NCI-H510A (cell line): Measurements from ENCODE around the gene ADGRA1.

ENCODE experiments used
- DNase-seq: peaks from one replicate; lab custom pipeline; 2025; lab: John Stamatoyannopoulos, UW

ADGRA1 gene

GRCh38 chr10:133180192-133180964 lies 92.7 kb downstream of the ADGRA1 start:
- DNase-seq, result no peak

GRCh38 chr10:133180965-133181639 lies 93.4 kb downstream of the ADGRA1 start:
- no peak for DNase-seq
